T-cell (primary cell): ENCODE measurements around the gene TEAD1. TPM values are rescaled to one million over a fixed set of nuclear protein-coding genes. Genes with fewer than 3 reads are reported as not detected.

Source experiments
- ATAC-seq, 4 experiments: fragments of 200-7000 bp in 3 of 4; fragments of 150-1000 bp in 1 of 4; cut with Tn5 transposase; replicated peaks in 1 of 4; 1 replicate in 3 of 4; 2 replicates in 1 of 4; pipeline ENCODE4 v1.10.0; 2021; ENCODE audit warnings: moderate library complexity in 3 of 4, mild to moderate bottlenecking in 2 of 4, moderate number of reproducible peaks in 1 of 4
- CTCF ChIA-PET, 2 donors: fragments of 300-600 bp; sonication (Branson Sonifier 250); formaldehyde crosslinking; loops; one replicate each; lab custom pipeline; 2022; ENCODE audit warnings: antibody characterized with exemption in 2 of 2; lab: Charles Lee
- POLR2A ChIA-PET, 2 donors: fragments of 300-600 bp; sonication (Branson Sonifier 250); formaldehyde crosslinking; loops; one replicate each; lab custom pipeline; 2022; ENCODE audit warnings: antibody characterized with exemption in 2 of 2; lab: Charles Lee
- DNase-seq, 35 experiments: peaks; one replicate each; pipeline versions ENCODE4 v3.0.0 to v3.0.0-alpha.2; 2013 to 2023
- H3K27ac ChIP-seq: one replicate; pipeline ENCODE4 v1.5.1; 2013; ENCODE audit warnings: low read length
- H3K27me3 ChIP-seq, 2 experiments: replicated peaks in 1 of 2; 1 replicate in 1 of 2; 2 replicates in 1 of 2; pipeline versions ENCODE4 v1.6.1 to v1.7.0; 2013; ENCODE audit warnings: low read length in 1 of 2, mixed read lengths in 1 of 2; ENCODE audit not compliant: control insufficient read depth in 2 of 2, insufficient read depth in 2 of 2; ENCODE audit errors: extremely low read depth in 1 of 2
- H3K36me3 ChIP-seq, 2 donors: 1 replicate in 1 of 2; 2 replicates in 1 of 2; pipeline versions ENCODE4 v1.6.1 to v1.7.0; 2013; ENCODE audit warnings: low read length in 1 of 2; ENCODE audit not compliant: control insufficient read depth in 2 of 2, insufficient read depth in 1 of 2; ENCODE audit errors: extremely low read depth in 1 of 2
- H3K4me1 ChIP-seq, 2 experiments: 1 replicate in 1 of 2; 2 replicates in 1 of 2; pipeline versions ENCODE4 v1.6.1 to v1.7.0; 2013; ENCODE audit warnings: low read length in 2 of 2, mixed read lengths in 1 of 2; ENCODE audit not compliant: insufficient read depth in 2 of 2, control insufficient read depth in 1 of 2; ENCODE audit errors: extremely low read depth in 1 of 2
- H3K4me3 ChIP-seq, 2 donors: 1 replicate in 1 of 2; 2 replicates in 1 of 2; pipeline versions ENCODE4 v1.5.1 to v1.7.0; 2013; ENCODE audit warnings: mild to moderate bottlenecking in 2 of 2, low read length in 1 of 2, moderate library complexity in 1 of 2; ENCODE audit not compliant: control insufficient read depth in 1 of 2; ENCODE audit errors: extremely low read depth in 1 of 2
- H3K9me3 ChIP-seq: 2 replicates; pipeline ENCODE4 v1.7.0; 2013
- H3K27ac Mint-ChIP-seq, 2 donors: one replicate each; pipeline ENCODE4 v1.8.0; 2020 to 2021; ENCODE audit warnings: mild to moderate bottlenecking in 2 of 2, mixed read lengths in 2 of 2
- H3K27me3 Mint-ChIP-seq, 2 donors: one replicate each; pipeline ENCODE4 v1.8.0; 2021 to 2022; ENCODE audit warnings: mixed read lengths in 2 of 2
- H3K36me3 Mint-ChIP-seq: one replicate; pipeline ENCODE4 v1.8.0; 2021; ENCODE audit warnings: mixed read lengths
- H3K4me1 Mint-ChIP-seq, 3 donors: one replicate each; pipeline ENCODE4 v1.8.0; 2020 to 2022; ENCODE audit warnings: mixed read lengths in 3 of 3, mild to moderate bottlenecking in 1 of 3
- H3K4me3 Mint-ChIP-seq, 3 donors: one replicate each; pipeline ENCODE4 v1.8.0; 2020 to 2022; ENCODE audit warnings: mild to moderate bottlenecking in 3 of 3, mixed read lengths in 3 of 3, moderate library complexity in 3 of 3
- H3K9me3 Mint-ChIP-seq, 3 donors: one replicate each; pipeline ENCODE4 v1.8.0; 2020 to 2022; ENCODE audit warnings: mixed read lengths in 3 of 3
- WGBS: methylation state at CpG from one replicate; pipeline ENCODE4 v1.1.5; 2013; ENCODE audit warnings: missing lambda C conversion rate; ENCODE audit not compliant: insufficient coverage; 5-methylcytosine and 5-hydroxymethylcytosine counted together
- total RNA-seq, 35 experiments: library from RNA in 6 of 35; stranded (reverse) in 6 of 35; fragments of 120-200 nt in 1 of 35; gene quantifications; one replicate each; pipeline versions ENCODE4 v1.2.1 to v1.2.4 and lab custom pipeline; 2013 to 2026

The TEAD1 gene
- total RNA-seq, 5 donors from 2014 or later (not counting 1 experiment from before 2014, with no cell fraction given) = 0.20 to 0.72 (median 0.44) TPM; not detected in 1

DNA sequence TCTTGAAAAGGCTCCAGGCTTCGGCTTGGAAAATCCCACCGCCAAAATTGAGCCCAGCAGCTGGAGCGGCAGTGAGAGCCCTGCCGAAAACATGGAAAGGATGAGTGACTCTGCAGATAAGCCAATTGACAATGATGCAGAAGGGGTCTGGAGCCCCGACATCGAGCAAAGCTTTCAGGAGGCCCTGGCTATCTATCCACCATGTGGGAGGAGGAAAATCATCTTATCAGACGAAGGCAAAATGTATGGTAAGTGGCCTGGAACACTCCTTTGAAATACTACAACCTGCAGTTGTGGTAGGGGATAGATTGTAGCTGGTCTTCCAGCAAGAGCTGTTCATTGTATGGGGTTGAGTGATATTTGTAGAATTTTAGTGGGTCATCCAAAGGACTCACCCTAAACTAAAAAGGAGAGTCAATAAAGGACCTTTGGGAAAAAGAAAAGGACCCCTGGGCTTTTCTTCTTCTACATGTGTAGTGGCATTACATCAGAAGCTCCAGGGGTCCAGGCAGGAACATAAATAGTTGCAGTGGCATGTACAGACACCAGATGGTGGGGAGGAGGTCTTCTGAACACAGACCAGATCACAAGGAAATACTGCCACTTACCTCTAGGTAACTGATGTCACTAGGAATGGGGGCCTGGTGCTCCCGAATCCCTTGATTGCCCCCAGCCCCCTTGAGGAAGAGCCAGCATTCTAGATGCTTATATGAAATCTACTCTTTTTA lies 90.1 kb downstream of the TEAD1 start:
- H3K4me3 ChIP-seq = no peak overlapping the region
- peaks cover 4 to 7% of the 10 kb centered on the region in 2 experiments for H3K27me3 ChIP-seq
- CTCF ChIA-PET = no interaction called here
- POLR2A ChIA-PET = no interaction called here
- Mint-ChIP-seq H3K9me3 (no peaks in the 10 kb centered on the region), H3K36me3 (no peaks in the 10 kb centered on the region), H3K27me3 (peaks cover 17 to 34% of the 10 kb centered on the region in 2 donors), H3K4me3 (no peak overlapping the region), H3K4me1 (no peaks in the 10 kb centered on the region), H3K27ac (no peak overlapping the region)
- no peaks in the 10 kb centered on the region for H3K36me3 ChIP-seq
- DNase-seq (no peak), ATAC-seq (no peak)
- no peak overlapping the region for H3K27ac ChIP-seq
- WGBS = 100% methylated on average over 5 of the region's 8 CpGs
- H3K9me3 ChIP-seq = no peaks in the 10 kb centered on the region
- H3K4me1 ChIP-seq = no peaks in the 10 kb centered on the region

DNA sequence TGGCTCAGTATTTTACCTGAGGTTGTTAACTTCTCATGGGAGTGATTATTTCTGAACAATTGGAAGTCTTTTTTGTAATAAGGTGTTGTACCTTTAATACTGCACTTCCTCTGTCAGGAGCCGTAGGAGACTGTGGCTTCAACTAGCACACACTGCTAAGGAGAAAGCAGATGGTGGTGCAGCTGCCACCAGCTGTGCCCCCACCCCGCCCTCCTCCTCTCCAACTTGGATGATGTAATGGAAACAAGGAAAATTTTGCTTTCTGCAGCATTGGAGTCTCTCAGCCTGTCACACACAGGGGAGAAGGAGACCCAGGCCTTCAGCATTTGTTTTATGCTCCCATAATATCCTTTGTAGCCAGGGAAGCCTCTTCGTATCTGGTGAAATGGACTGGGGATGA lies 91.2 kb downstream of the TEAD1 start:
- peaks cover 4 to 7% of the 10 kb centered on the region in 2 experiments for H3K27me3 ChIP-seq
- ATAC-seq (no peak), DNase-seq (no peak)
- H3K4me3 ChIP-seq = no peak overlapping the region
- CTCF ChIA-PET = no interaction called here
- H3K4me3 Mint-ChIP-seq = no peak overlapping the region
- no peaks in the 10 kb centered on the region for H3K4me1 ChIP-seq
- H3K36me3 ChIP-seq = no peaks in the 10 kb centered on the region
- no peaks in the 10 kb centered on the region for H3K4me1 Mint-ChIP-seq
- H3K27ac Mint-ChIP-seq = no peak overlapping the region
- no peaks in the 10 kb centered on the region for H3K36me3 Mint-ChIP-seq
- H3K9me3 Mint-ChIP-seq = no peaks in the 10 kb centered on the region
- POLR2A ChIA-PET = no interaction called here
- H3K27ac ChIP-seq = no peak overlapping the region
- WGBS = 17% methylated on average over 1 of the region's 3 CpGs
- H3K9me3 ChIP-seq = no peaks in the 10 kb centered on the region
- peaks cover 15 to 26% of the 10 kb centered on the region in 2 donors for H3K27me3 Mint-ChIP-seq

DNA sequence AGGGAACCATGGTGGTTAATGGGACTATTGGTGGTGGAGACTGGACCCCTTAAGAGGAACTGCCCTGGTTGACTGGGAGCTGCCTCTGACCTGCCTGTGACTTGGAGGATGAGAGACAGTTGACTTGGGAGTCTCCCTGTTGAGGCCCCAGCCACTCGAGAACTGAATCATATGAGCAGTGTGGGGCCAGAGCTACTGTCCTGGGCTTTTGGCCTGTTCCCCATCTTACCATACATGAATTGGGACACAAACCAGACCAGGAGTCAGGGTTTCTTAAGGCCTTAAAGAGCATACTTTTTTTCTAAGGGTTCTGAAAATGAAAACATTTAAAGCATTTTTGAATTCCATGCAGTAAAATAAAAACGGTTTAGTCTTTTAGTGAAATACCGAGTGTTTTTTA lies 92.8 kb downstream of the TEAD1 start:
- Mint-ChIP-seq H3K9me3 (no peaks in the 10 kb centered on the region), H3K36me3 (no peaks in the 10 kb centered on the region), H3K4me1 (peaks cover 0 to 2% (median 0%) of the 10 kb centered on the region in 3 donors), H3K27me3 (peaks cover 14 to 15% of the 10 kb centered on the region in 2 donors), H3K27ac (no peak overlapping the region), H3K4me3 (no peak overlapping the region)
- Histone ChIP-seq H3K27ac (no peak overlapping the region), H3K9me3 (no peaks in the 10 kb centered on the region), H3K36me3 (no peaks in the 10 kb centered on the region), H3K4me3 (no peak overlapping the region), H3K4me1 (no peaks in the 10 kb centered on the region), H3K27me3 (peaks cover 4 to 7% of the 10 kb centered on the region in 2 experiments)
- WGBS = 94% methylated on average over 3 of the region's 3 CpGs
- ATAC-seq = no peak
- no peak for DNase-seq
- ChIA-PET CTCF (no interaction called here), POLR2A (no interaction called here)

DNA sequence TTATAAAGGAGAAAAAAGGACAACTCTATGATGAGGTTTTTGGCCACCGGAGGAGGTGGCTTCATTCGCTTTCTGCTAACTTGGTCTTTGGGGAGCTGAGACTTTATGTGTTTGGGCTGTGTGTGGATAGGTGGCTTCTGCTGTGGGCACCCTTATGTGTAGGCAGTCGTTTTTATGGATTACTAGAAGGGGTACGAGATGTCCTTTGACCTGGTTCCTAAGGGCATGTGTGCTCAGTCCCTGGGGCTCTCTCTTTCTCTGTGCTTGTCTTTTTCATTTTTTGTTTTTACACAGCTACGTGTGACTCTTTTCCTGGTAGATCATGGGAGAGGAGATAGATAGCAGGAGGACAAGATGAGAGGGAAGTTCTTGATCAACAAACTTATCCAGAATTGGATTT lies 93.4 kb downstream of the TEAD1 start:
- Mint-ChIP-seq H3K27me3 (peaks cover 12 to 14% of the 10 kb centered on the region in 2 donors), H3K4me1 (peaks cover 0 to 3% (median 0%) of the 10 kb centered on the region in 3 donors), H3K27ac (no peak overlapping the region), H3K4me3 (no peak overlapping the region), H3K9me3 (no peaks in the 10 kb centered on the region), H3K36me3 (no peaks in the 10 kb centered on the region)
- no peak overlapping the region for H3K4me3 ChIP-seq
- DNase-seq = no peak
- no peaks in the 10 kb centered on the region for H3K9me3 ChIP-seq
- no peaks in the 10 kb centered on the region for H3K4me1 ChIP-seq
- ChIA-PET CTCF (no interaction called here), POLR2A (no interaction called here)
- H3K27me3 ChIP-seq = peaks cover 3 to 7% of the 10 kb centered on the region in 2 experiments
- no peaks in the 10 kb centered on the region for H3K36me3 ChIP-seq
- no peak for ATAC-seq
- no peak overlapping the region for H3K27ac ChIP-seq
- 61% methylated on average over 4 of the region's 5 CpGs for WGBS

DNA sequence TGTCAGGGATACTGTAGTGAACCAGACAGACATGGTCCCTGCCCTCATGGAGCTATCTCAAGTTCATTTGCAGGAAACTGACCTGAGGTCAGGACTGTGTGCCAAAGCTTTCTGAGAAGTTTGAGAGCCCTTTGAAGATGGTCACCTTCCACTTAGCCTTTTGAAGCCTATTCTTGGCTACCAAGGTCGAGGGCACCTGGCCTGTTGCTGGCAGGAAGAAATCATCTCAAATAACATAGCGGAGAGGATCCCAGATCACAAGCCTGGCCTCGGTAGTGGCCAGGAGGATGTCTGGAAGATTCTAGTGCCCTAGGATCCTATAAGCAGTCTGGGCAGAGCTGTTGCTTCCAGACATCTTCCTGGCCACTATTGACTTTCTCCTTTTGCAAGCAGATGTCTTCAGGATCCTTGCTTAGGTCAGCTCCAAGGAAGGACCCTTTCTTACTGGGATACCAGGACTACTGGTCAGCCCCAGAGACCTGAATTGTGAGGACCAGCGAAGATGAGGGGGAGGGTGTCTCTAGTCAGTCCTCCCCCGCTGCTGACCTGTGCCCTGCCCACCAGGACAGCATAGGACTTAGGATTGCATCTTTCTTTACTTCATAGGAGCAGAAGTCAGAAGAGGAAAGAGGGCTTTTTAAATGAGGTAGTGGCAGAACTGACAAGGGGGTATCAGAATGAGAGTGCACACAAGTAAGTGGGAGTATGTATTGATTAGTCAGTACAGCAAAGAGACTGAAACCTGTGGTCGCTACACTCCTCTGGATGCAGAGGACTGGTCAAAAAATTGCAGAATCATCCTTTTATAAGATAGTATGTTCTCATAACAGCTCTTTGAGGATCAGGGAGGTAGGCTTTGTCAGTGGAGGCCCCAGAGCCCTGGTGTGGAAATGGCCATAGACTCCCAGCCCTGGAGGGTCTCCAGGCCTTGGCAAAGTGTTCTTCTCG lies 94.8 kb downstream of the TEAD1 start:
- ATAC-seq = no peak
- no peaks in the 10 kb centered on the region for H3K4me1 ChIP-seq
- H3K4me3 ChIP-seq = no peak overlapping the region
- WGBS = 70% methylated on average over 5 of the region's 7 CpGs
- Mint-ChIP-seq H3K27ac (no peak overlapping the region), H3K9me3 (no peaks in the 10 kb centered on the region), H3K27me3 (peaks cover 14 to 15% of the 10 kb centered on the region in 2 donors), H3K4me1 (peaks cover 0 to 3% (median 0%) of the 10 kb centered on the region in 3 donors), H3K36me3 (no peaks in the 10 kb centered on the region), H3K4me3 (no peak overlapping the region)
- no peak overlapping the region for H3K27ac ChIP-seq
- ChIA-PET POLR2A (no interaction called here), CTCF (interaction anchor here in 1 of 2 donors (0.6 kb wide), 1 partner anchor 1647 kb away, joined by 5 read pairs; no protein-coding TSS in a partner anchor)
- H3K27me3 ChIP-seq = peaks cover 2 to 7% of the 10 kb centered on the region in 2 experiments
- H3K36me3 ChIP-seq = no peaks in the 10 kb centered on the region
- no peaks in the 10 kb centered on the region for H3K9me3 ChIP-seq
- no peak for DNase-seq

DNA sequence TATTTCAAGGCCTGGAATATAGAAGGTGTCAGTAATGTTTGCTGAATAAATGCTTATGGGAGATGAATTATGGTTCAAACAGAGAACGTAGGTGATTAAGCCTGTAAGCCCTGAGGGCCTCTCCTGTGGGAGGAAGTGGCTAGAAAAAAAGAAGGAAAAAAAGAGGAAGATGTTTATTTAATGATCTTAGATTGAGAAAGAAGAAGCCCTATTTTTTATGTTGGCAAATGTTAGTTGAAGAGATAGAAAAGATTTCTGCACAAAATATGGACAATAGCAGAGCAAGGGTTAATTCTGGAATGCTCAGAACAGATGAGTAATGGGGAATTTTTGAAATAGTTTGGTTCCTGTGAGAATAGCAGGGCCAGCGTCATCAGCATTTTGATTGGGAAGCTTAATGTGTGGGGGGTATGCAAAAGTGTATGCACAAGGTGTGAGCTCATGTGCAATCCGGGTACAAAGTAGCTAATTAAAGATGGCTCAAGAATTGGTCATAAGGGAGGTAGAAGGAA lies 95.7 kb downstream of the TEAD1 start:
- H3K27me3 ChIP-seq = peaks cover 2 to 5% of the 10 kb centered on the region in 2 experiments
- H3K9me3 ChIP-seq = no peaks in the 10 kb centered on the region
- DNase-seq (no peak), ATAC-seq (no peak)
- H3K4me3 ChIP-seq = no peak overlapping the region
- H3K27ac ChIP-seq = no peak overlapping the region
- H3K4me1 ChIP-seq = no peaks in the 10 kb centered on the region
- peaks cover 0 to 3% (median 0%) of the 10 kb centered on the region in 3 donors for H3K4me1 Mint-ChIP-seq
- no peaks in the 10 kb centered on the region for H3K9me3 Mint-ChIP-seq
- H3K4me3 Mint-ChIP-seq = no peak overlapping the region
- H3K27me3 Mint-ChIP-seq = peaks cover 13 to 14% of the 10 kb centered on the region in 2 donors
- WGBS = 49% methylated on average over 3 of the region's 3 CpGs
- no peaks in the 10 kb centered on the region for H3K36me3 ChIP-seq
- no peaks in the 10 kb centered on the region for H3K36me3 Mint-ChIP-seq
- ChIA-PET CTCF (no interaction called here), POLR2A (no interaction called here)
- no peak overlapping the region for H3K27ac Mint-ChIP-seq
